Epithelial cell of alveolus of lung (primary cell): Measurements from ENCODE around the gene PSMA2. TPM values are rescaled to one million over a fixed set of nuclear protein-coding genes. Genes with fewer than 3 reads are reported as not detected.

Source experiments
- total RNA-seq: library from RNA; depleted of rRNA; stranded (reverse); fragments of >200 nt; gene quantifications from 2 replicates; pipeline ENCODE4 v1.2.1, GENCODE V29; 2015

The PSMA2 gene
- 89.3 and 110 TPM in 2 replicates for total RNA-seq

GRCh38 chr7:42931834-42932651 lies at the start of gene PSMA2, which contains the start of gene MRPL32:
Gene PSMA2, minus strand, starts transcription at chr7:42932174. Its CDS starts 16 bp downstream, at chr7:42932158.
Gene MRPL32, plus strand, starts transcription at chr7:42932376. Its CDS starts 11 bp downstream, at chr7:42932387.

GRCh38 chr7:42911454-42912447 lies 20.2 kb downstream of the PSMA2 start, which contains the start of gene C7orf25:
Gene C7orf25, minus strand, starts transcription at chr7:42912070. Its CDS starts 1,170 bp downstream, at chr7:42910900.

Other genes with a start within 250 kb of the PSMA2 start
- gene C7orf25, start 20.1 kb downstream of the PSMA2 start, total RNA-seq = 4.5 and 5.7 TPM in 2 replicates
- gene MRPL32, start 202 bp upstream of the PSMA2 start, total RNA-seq = 37.8 and 54.3 TPM in 2 replicates
- 0.32 and 1.8 TPM in 2 replicates for gene HECW1, start 180.5 kb upstream of the PSMA2 start, total RNA-seq